Activated CD8-positive, alpha-beta T cell treated with anti-CD3 and anti-CD28 coated beads for 36 hours (primary cell): Measurements from ENCODE around the gene CCDC70. TPM values are rescaled to one million over a fixed set of nuclear protein-coding genes. Genes with fewer than 3 reads are reported as not detected.

ENCODE experiments used
- ATAC-seq: fragments of 200-7000 bp; cut with Tn5 transposase; one replicate; pipeline ENCODE4 v1.10.0; 2021; ENCODE audit warnings: mild to moderate bottlenecking, moderate library complexity
- CTCF ChIA-PET: fragments of 350-600 bp; sonication (Branson Sonifier 250); formaldehyde crosslinking; loops from one replicate; lab custom pipeline; 2021; ENCODE audit warnings: antibody characterized with exemption; lab: Charles Lee
- POLR2A ChIA-PET: fragments of 350-600 bp; sonication (Branson Sonifier 250); formaldehyde crosslinking; loops from one replicate; lab custom pipeline; 2021; ENCODE audit warnings: antibody characterized with exemption; lab: Charles Lee
- DNase-seq: peaks from one replicate; pipeline ENCODE4 v3.0.0-alpha.2; 2020
- H3K27ac Mint-ChIP-seq: one replicate; pipeline ENCODE4 v1.8.0; 2021; ENCODE audit warnings: mild to moderate bottlenecking, mixed read lengths
- H3K27me3 Mint-ChIP-seq: one replicate; pipeline ENCODE4 v1.8.0; 2021; ENCODE audit warnings: mixed read lengths
- H3K36me3 Mint-ChIP-seq: one replicate; pipeline ENCODE4 v1.8.0; 2021; ENCODE audit warnings: low read depth, mixed read lengths
- H3K4me1 Mint-ChIP-seq: one replicate; pipeline ENCODE4 v1.8.0; 2021; ENCODE audit warnings: low read depth, mixed read lengths
- H3K4me3 Mint-ChIP-seq: one replicate; pipeline ENCODE4 v1.8.0; 2021; ENCODE audit warnings: mild to moderate bottlenecking, moderate library complexity, mixed read lengths
- H3K9me3 Mint-ChIP-seq: one replicate; pipeline ENCODE4 v1.8.0; 2021; ENCODE audit warnings: mixed read lengths
- intact Hi-C: fragments of 100-400 bp; cut with micrococcal nuclease; formaldehyde crosslinking; loops from one replicate; pipeline ENCODE4 v1.10.0; 2022
- total RNA-seq, 2 experiments: library from RNA; stranded (reverse); gene quantifications; one replicate each; pipeline ENCODE4 v1.2.3, GENCODE V29; 2021
- TF ChIP-seq, protein P1 (sequence below): fragments of 200-600 bp; IDR thresholded peaks from one replicate; pipeline ENCODE4 v1.8.0; 2022; ENCODE audit warnings: antibody characterized with exemption, mild to moderate bottlenecking

The CCDC70 gene
- total RNA-seq, 2 experiments from 2014 or later: 0.45 to 0.72 TPM

DNA sequence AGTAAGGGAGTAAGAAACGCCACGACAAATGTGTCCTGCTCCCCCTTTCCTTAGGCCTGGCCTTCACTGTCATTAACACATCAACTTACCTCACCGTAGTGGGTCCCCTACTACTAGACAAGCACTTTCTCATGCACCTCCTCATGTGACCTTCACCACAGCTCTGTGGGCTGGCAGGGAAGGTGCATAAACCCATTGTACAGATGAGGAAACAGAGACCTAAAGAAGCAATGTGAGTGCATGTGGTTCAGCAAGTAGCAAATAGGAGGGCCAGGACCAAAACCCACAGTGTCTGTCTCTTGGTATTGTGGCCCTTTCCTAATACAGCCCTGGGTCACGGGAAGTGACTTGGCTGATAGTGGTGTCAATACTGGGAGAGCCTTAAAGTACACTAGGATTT lies 5.3 kb downstream of the CCDC70 start:
- H3K4me3 Mint-ChIP-seq: no peak overlapping the region
- peaks cover 10% of the 10 kb centered on the region for H3K27me3 Mint-ChIP-seq
- ATAC-seq: no peak
- CTCF ChIA-PET: no interaction called here
- H3K9me3 Mint-ChIP-seq: no peaks in the 10 kb centered on the region
- intact Hi-C loops: no loop called here
- POLR2A ChIA-PET: interaction anchor here (1.0 kb wide), 1 partner anchor 9 kb away, joined by 3 read pairs; no protein-coding TSS in a partner anchor
- no peak for DNase-seq
- H3K4me1 Mint-ChIP-seq: peaks cover 12% of the 10 kb centered on the region
- H3K36me3 Mint-ChIP-seq: no peaks in the 10 kb centered on the region
- TF ChIP-seq, protein P1, sequence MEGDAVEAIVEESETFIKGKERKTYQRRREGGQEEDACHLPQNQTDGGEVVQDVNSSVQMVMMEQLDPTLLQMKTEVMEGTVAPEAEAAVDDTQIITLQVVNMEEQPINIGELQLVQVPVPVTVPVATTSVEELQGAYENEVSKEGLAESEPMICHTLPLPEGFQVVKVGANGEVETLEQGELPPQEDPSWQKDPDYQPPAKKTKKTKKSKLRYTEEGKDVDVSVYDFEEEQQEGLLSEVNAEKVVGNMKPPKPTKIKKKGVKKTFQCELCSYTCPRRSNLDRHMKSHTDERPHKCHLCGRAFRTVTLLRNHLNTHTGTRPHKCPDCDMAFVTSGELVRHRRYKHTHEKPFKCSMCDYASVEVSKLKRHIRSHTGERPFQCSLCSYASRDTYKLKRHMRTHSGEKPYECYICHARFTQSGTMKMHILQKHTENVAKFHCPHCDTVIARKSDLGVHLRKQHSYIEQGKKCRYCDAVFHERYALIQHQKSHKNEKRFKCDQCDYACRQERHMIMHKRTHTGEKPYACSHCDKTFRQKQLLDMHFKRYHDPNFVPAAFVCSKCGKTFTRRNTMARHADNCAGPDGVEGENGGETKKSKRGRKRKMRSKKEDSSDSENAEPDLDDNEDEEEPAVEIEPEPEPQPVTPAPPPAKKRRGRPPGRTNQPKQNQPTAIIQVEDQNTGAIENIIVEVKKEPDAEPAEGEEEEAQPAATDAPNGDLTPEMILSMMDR: no peak
- H3K27ac Mint-ChIP-seq: no peak overlapping the region

DNA sequence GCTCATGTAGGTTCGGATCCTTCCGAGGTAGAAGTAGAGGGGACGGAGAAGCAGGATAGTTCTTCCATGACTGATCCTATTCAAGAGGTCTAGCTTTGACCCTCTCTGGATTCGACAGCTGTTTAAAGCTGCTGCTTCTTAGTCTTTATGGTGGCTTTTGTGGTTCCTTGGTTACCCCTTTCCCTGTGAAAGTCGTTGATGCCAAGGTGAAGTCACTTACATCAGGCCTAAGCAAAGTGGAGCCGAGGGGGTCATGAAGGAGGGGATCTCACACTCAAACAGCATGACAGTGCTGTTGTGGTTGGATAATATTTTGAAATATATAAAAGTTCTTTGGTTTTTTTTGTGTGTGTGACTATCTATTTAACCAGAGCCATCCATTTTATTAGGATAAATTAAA lies 8.1 kb downstream of the CCDC70 start:
- H3K36me3 Mint-ChIP-seq: no peaks in the 10 kb centered on the region
- ATAC-seq (no peak), DNase-seq (no peak)
- peaks cover 3% of the 10 kb centered on the region for H3K27me3 Mint-ChIP-seq
- intact Hi-C loops: no loop called here
- H3K9me3 Mint-ChIP-seq: no peaks in the 10 kb centered on the region
- TF ChIP-seq, protein P1: no peak
- H3K4me1 Mint-ChIP-seq: peaks cover 3% of the 10 kb centered on the region
- ChIA-PET POLR2A (no interaction called here), CTCF (interaction anchor here (0.9 to 2.6 kb wide), 3 partner anchors 8 to 22 kb away, joined by 3 to 7 read pairs (median 4); partner anchors contain the start of gene CCDC70)
- no peak overlapping the region for H3K4me3 Mint-ChIP-seq
- no peak overlapping the region for H3K27ac Mint-ChIP-seq

DNA sequence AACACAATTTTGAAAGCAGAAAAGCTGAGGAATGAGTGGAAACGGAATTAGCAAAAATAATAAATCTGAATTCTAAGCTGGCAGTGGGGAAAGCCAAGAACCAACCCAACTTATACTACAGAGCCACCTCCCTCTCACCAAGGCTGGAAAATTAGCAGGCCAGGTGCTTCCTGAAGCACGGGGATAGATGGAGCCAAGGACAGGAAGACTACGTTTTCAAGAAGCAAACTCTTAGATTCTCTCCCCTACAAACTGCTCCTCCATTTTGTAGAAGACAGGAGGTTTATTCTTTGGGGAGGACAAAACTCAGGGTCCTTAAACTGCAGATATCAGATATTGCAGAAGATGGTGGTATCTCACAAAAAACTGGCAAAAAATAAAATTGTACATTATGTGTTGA lies 8.8 kb downstream of the CCDC70 start:
- ChIA-PET CTCF (interaction anchor here (0.9 to 2.6 kb wide), 3 partner anchors 9 to 21 kb away, joined by 3 to 7 read pairs (median 4); partner anchors contain the start of gene CCDC70), POLR2A (no interaction called here)
- intact Hi-C loops: no loop called here
- Mint-ChIP-seq H3K4me3 (no peak overlapping the region), H3K27ac (no peak overlapping the region), H3K27me3 (peaks cover 3% of the 10 kb centered on the region), H3K4me1 (peaks cover 3% of the 10 kb centered on the region), H3K36me3 (no peaks in the 10 kb centered on the region), H3K9me3 (no peaks in the 10 kb centered on the region)
- DNase-seq (no peak), ATAC-seq (no peak)
- TF ChIP-seq, protein P1: no peak

DNA sequence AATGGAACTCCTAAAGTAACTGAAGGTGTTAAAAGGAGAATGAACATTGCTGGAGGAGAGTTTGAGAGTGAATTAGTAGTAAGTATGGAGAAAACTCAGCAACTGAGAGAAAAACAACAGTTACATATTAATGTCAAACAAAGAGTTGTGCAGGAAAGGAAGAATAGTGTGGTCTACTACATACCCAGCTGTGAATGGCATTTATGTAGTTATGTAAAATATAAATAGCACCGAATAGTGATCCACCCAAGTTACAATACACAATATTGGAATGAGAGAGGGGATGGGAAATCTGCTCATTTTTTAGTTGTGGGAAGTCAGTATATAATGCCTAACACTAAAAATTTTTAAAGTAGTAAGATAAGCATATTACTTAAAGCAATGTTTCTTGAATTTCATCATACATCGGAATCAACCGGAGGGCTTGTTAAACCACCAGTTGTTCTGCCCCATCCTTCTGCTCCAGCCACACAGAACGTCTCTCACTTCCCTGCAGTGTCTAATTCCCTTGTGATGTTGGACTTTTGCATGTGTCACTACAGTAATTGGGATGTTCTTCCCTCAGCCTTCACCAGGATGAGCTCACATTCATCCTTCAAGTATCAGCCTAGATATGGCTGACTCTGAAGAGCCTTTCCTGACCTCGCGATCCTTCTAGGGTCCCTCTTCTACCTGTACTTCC lies 11.5 kb downstream of the CCDC70 start:
- DNase-seq: no peak
- no peak overlapping the region for H3K27ac Mint-ChIP-seq
- no peaks in the 10 kb centered on the region for H3K36me3 Mint-ChIP-seq

More for the DNA sequence above, 11.5 kb downstream of the CCDC70 start:
- TF ChIP-seq, protein P1: no peak
- intact Hi-C loops: no loop called here
- H3K4me3 Mint-ChIP-seq: no peak overlapping the region
- CTCF ChIA-PET: interaction anchor here (1.2 kb wide), 1 partner anchor 58 kb away, joined by 5 read pairs; no protein-coding TSS in a partner anchor
- POLR2A ChIA-PET: interaction anchor here (1.0 kb wide), 1 partner anchor 52 kb away, joined by 4 read pairs; no protein-coding TSS in a partner anchor
- no peak for ATAC-seq
- peaks cover 2% of the 10 kb centered on the region for H3K27me3 Mint-ChIP-seq
- no peaks in the 10 kb centered on the region for H3K9me3 Mint-ChIP-seq
- peaks cover 3% of the 10 kb centered on the region for H3K4me1 Mint-ChIP-seq
